Stimulated activated CD8-positive, alpha-beta memory T cell treated with anti-CD3 and anti-CD28 coated beads, Interleukin-15, amount 100 ng/mL, for 24 hours (primary cell): Measurements from ENCODE around the gene ATP11A.

Source experiments
- DNase-seq: peaks from one replicate; pipeline ENCODE4 v3.0.0-alpha.2; 2020; ENCODE audit warnings: low read depth

ATP11A gene

DNA sequence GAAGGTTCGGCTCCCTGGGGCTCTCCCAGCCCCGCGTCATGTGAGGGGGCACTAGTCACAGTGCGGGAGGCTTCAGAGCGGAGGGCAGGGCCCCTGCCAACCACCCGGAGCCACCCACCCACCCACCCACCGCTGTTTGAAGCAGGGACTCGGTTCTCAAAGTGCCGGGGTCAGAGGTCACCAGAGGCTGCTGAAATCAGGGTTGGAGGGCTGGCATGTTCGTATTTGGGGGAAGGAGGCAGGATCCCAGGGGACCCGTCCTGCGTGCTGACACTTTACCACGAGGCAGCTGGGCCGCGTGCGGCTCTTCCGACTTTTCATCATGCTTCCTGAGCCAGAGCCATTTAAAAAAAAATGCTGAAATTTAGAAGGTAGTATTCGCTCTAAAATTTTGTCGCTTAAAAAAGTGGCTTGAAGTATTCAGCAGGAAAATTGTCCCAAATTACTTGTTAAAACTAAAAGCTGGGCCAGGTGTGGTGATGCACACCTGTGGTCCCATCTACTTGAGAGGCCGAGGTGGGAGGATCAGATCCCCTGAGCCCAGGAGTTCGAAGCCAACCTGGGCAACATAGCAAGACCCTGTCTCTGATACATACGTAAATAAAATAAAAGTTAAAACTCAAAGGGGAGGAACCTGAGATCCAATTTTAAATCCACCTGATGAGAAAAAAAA is 21.2 kb downstream of the ATP11A start:
- DNase-seq: no peak

GRCh38 chr13:112711528-112712265 is 21.9 kb downstream of the ATP11A start:
- DNase-seq: no peak

- no peak for DNase-seq
These were observed 22.8 kb downstream of the ATP11A start for GRCh38 chr13:112712451-112713207.

- DNase-seq: no peak
These were observed 23.8 kb downstream of the ATP11A start for GRCh38 chr13:112713517-112714253.

- DNase-seq: no peak
These were observed 24.7 kb downstream of the ATP11A start for GRCh38 chr13:112714376-112715174.

DNA sequence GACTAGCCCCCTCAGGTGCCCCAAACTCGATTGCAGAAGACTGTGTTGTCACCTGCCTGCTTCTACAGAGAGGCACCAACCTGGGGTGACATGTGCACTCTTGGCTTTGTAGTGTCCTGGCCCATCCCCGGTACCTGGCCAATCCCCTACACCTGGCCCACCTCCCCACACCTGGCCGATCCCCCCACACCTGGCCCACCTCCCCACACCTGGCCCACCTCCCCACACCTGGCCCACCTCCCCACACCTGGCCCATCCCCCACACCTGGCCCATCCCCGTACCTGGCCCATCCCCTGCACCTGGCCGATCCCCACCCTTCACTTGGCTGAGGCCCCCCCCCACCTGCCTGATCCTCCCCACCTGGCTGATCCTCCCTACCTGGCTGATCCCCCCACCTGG is 25.4 kb downstream of the ATP11A start:
- no peak for DNase-seq

DNA sequence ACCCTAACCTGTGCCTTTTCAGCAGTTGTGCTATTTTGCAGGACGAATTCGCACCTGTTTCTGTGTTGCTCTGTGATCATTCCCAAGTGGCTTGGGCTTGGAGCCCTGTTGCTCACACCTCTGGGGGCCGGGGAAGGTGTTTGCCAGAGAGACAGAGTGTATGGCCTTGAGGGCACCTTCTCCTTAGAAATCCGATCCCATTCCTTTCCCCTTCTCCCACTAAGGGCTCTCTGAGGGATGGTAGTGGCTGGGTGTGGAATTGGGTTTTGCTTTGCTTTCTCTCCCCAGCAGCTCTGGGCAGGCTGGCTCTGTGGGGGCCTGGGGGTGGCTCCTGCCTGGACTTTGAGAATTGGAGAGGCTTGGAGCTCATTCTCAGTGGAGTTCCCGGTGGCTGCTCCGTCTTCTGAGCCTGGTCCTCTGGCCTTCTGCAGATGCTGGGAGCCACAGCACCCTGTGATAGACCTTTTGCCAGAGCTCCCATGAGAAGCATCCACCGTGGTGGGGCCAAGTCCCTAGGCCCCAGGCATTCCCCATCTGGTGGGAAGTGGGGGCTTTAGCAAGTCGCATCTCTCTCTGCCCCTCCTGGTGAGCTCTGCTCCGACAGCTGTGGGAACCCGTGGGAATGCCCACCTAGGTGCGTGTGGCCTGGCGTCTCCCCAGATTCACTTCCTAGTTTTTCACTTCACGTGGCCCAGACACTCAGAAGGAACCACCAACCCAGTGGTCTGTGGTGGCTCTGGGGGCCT is 26.1 kb downstream of the ATP11A start:
- no peak for DNase-seq

- no peak for DNase-seq
These were observed 26.6 kb downstream of the ATP11A start for GRCh38 chr13:112716461-112716820.

DNA sequence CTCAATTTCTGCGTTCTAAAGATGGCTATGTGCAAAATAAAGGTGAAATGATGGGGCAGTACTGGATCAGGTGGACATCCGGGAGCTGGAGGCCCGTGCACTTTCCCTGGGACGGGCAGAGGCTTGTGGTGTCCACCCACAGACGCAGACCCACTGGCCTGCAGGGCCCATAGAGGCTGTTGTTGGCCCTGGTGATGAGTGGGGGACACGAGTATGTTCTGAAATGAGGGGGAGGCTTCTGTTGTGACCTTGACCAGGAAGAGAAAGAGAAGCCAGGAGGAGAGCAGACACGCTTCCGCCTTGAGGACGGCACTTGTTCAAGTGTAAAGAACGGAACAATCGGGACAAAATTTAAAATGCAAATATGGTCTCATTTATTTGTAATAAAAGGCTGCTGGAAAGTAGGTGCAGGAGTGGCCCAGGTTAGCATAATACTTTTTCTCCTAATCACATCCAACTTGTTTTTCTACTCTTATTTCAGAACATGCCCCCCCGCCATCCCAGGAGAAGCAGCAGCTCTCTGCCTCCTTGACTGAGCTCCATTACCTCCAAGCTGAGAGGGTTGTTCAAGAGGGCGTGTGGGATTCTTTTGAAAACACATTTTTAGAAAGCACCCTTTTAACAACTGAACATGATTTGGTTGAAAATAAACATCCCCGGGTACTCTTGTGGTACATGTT is 27.1 kb downstream of the ATP11A start:
- no peak for DNase-seq

GRCh38 chr13:112718318-112718717 is 28.5 kb downstream of the ATP11A start:
- no peak for DNase-seq

DNA sequence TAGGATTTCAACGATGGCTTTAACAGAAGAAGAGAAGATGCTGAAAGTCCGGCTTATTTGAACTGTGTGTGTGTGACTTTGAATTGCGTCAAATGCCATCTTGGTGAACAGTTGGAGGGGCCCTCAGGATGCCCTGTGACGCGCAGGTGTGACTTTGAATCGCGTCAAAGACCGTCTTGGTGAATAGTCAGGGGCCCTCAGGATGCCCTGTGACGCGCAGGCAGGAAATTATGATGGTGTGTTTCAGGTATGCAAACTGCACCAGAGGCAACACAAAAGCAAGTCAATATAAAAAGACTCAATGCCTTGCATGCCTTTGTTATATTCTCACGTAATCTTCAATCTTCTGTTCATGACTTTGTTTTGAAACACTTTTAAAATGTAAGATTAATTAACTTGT is 29.2 kb downstream of the ATP11A start:
- DNase-seq: no peak

- DNase-seq: no peak
These were observed 29.7 kb downstream of the ATP11A start for GRCh38 chr13:112719556-112719955.

- no peak for DNase-seq
These were observed 30.4 kb downstream of the ATP11A start for GRCh38 chr13:112720251-112720650.

DNA sequence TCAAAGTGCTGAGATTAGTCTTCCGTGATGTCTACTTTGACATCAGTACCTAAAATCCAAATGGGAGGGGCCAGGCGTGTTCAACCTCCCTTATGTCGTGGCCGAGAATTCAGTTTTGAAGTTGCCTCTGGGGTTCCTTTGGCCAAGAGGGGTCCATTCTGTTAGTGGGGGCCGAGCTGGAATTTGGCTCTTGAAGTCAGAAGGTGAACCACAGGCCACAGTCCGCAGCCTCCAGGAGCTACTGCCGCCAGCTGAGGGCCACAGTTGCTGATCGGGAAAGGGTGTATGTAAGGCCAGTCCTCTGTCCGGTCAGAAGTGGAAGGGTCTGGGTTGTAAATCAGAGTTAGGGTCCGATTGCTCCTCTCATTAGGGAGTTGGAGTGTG is 31.0 kb downstream of the ATP11A start:
- no peak for DNase-seq

DNA sequence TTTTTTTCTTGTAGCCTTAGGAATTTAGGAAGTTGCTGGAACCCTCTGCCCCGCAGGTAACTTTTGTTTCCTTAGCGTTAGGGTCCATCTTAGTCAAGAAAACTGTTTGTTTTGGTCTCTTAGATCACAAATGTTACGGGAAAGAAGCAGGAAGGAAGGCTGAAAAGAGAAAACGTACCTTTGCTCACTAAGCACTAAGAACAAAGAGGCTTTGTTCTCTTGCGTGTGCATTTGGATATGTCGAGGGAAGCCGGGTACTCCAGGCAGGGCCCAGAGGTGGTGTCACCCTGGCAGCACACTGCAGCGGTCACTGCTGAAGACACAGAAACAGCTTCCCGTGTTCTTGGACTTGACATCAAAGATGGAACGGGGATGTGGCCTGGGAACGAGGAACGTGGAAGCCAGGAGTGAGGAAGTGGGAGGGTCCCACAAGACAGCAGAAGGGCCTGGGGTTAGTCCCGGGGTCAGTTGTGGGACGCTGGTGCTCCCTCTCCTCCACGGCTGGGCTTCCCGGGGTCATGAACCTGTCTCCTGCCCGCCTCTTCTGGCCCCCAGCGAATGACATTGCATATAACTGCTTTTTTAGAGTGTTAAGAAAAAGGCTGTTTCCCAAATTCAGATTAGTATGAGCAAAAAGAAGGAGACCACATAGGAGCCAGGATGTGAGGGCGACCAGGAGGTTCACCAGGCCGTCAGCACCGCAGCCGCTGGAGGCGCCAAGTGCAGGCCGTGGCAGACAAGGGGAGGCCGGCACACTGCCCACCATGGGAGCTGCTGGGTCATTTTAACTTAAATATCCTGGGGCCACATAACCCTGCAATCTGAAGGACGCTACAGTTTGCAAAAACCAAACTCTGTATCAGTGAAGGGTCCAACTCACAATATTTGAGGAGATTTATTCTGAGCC is 31.6 kb downstream of the ATP11A start:
- no peak for DNase-seq

GRCh38 chr13:112722433-112723263 is 32.8 kb downstream of the ATP11A start:
- no peak for DNase-seq

- DNase-seq: no peak
These were observed 33.9 kb downstream of the ATP11A start for GRCh38 chr13:112723771-112724170.

- DNase-seq: no peak
These were observed 35.0 kb downstream of the ATP11A start for GRCh38 chr13:112724788-112725345.
